ENCODE results near the gene KRT85.

- TF ChIP-seq POLR2AphosphoS5 (IDR thresholded peaks at IDR 0.05; ENCODE audit: borderline replicate concordance, low read depth, low read length), result no peak
- TF ChIP-seq EZH2 (IDR thresholded peaks at IDR 0.05), result no peak
Observed at GRCh38 chr12:52359621-52360061, 7.6 kb downstream of the KRT85 start.

Data from SK-N-MC (cell line).